ENCODE measurements around the gene MAPRE3. TPM values are rescaled to one million over a fixed set of nuclear protein-coding genes. Genes with fewer than 3 reads are reported as not detected.
A peak's percentile ranks its signal among the peaks of the same experiment; 100 is the strongest.
"Not testable (repeated sequence)": the region's sequence is repeated elsewhere in the genome, so short reads cannot be mapped to it uniquely, and the experiment has no call there.

Gene MAPRE3
- total RNA-seq (ENCODE audit: unreplicated experiment), result 4.1 TPM
- long read RNA-seq, partial matches to known transcripts, result 0 of 1 reads
- long read RNA-seq, other reads (novel, unspliced or antisense), result 1 of 1 reads

DNA sequence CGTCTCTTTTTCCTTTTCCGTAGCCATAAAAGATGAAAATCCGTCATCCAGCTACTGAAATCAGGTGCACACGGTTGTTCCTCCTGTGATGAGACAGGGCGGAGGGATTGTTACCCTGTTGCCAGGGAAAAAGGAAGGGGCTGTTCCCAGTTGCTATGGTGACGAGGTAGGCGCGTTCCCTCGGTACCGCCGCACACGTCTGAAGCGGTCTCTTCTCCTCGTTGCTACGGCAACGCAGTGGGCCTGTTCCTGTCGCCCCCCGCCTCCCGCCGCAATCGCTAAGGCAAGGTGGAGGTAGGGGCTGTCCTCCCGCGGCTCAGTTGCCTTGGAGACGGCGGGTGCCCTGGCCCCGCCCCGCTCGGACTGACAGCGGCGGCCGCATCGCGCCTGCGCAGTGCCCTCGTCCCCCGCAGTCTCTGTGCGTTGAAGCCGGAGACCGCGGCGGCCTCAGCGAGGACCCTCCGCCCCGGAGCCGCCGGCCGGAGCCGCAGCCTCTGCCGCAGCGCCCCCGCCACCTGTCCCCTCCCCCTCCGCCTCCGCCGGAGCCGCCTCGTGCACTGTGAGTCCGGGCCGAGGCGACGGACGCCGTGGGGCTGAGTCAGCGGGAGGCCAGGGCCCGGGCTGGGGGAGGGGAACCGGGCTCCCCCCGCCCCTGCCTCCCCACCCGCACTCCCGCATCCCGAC lies at the start of gene MAPRE3:
TSS of gene MAPRE3 (plus strand) at position 394 of the 684 bp plus-strand sequence. CDS start 51,582 bp downstream, outside the sequence.
- Mint-ChIP-seq H3K9me3 (ENCODE audit: unreplicated experiment) (no peaks in the 10 kb centered on the region), H3K4me1 (ENCODE audit: unreplicated experiment) (peaks cover 9% of the 10 kb centered on the region), H3K4me3 (ENCODE audit: unreplicated experiment) (peak within 1 kb of the TSS; percentile 91), H3K36me3 (ENCODE audit: low read depth, unreplicated experiment) (peaks cover 3% of the 10 kb centered on the region), H3K27ac (ENCODE audit: unreplicated experiment) (peak within 1 kb of the TSS; percentile 85), H3K27me3 (ENCODE audit: unreplicated experiment) (peaks cover 22% of the 10 kb centered on the region)
- TF ChIP-seq, protein P1, sequence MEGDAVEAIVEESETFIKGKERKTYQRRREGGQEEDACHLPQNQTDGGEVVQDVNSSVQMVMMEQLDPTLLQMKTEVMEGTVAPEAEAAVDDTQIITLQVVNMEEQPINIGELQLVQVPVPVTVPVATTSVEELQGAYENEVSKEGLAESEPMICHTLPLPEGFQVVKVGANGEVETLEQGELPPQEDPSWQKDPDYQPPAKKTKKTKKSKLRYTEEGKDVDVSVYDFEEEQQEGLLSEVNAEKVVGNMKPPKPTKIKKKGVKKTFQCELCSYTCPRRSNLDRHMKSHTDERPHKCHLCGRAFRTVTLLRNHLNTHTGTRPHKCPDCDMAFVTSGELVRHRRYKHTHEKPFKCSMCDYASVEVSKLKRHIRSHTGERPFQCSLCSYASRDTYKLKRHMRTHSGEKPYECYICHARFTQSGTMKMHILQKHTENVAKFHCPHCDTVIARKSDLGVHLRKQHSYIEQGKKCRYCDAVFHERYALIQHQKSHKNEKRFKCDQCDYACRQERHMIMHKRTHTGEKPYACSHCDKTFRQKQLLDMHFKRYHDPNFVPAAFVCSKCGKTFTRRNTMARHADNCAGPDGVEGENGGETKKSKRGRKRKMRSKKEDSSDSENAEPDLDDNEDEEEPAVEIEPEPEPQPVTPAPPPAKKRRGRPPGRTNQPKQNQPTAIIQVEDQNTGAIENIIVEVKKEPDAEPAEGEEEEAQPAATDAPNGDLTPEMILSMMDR (IDR thresholded peaks at IDR 0.05; ENCODE audit: unreplicated experiment), result no peak
- peak; percentile 90 for DNase-seq (ENCODE audit: low spot score)

DNA sequence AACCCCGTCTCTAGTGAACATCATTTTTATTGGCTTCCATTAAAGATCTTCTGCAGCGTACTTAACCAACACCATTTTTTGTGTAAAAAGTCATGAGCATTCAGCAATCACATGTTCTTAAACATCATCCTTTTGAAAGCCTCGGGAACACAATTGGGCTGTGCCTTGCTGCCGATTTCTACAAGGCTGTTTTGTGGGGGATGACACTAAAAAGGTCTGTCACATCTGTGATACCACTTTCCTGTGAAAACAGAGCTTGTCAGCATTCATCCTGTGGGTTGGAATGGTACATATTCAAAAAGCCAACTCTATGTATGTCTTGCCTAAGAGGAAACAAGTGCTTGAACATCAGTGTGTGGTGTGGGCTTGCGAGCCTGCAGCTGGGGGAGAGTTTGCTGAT lies 49.1 kb upstream of the MAPRE3 start:
- H3K4me1 Mint-ChIP-seq (ENCODE audit: unreplicated experiment), result peaks cover 8% of the 10 kb centered on the region
- H3K4me3 Mint-ChIP-seq (ENCODE audit: unreplicated experiment), result no peak overlapping the region
- no peaks in the 10 kb centered on the region for H3K27me3 Mint-ChIP-seq (ENCODE audit: unreplicated experiment)
- no peaks in the 10 kb centered on the region for H3K9me3 Mint-ChIP-seq (ENCODE audit: unreplicated experiment)
- H3K27ac Mint-ChIP-seq (ENCODE audit: unreplicated experiment), result no peak overlapping the region
- TF ChIP-seq, protein P1 (IDR thresholded peaks at IDR 0.05; ENCODE audit: unreplicated experiment), result no peak
- DNase-seq (ENCODE audit: low spot score), result no peak
- no peaks in the 10 kb centered on the region for H3K36me3 Mint-ChIP-seq (ENCODE audit: low read depth, unreplicated experiment)

DNA sequence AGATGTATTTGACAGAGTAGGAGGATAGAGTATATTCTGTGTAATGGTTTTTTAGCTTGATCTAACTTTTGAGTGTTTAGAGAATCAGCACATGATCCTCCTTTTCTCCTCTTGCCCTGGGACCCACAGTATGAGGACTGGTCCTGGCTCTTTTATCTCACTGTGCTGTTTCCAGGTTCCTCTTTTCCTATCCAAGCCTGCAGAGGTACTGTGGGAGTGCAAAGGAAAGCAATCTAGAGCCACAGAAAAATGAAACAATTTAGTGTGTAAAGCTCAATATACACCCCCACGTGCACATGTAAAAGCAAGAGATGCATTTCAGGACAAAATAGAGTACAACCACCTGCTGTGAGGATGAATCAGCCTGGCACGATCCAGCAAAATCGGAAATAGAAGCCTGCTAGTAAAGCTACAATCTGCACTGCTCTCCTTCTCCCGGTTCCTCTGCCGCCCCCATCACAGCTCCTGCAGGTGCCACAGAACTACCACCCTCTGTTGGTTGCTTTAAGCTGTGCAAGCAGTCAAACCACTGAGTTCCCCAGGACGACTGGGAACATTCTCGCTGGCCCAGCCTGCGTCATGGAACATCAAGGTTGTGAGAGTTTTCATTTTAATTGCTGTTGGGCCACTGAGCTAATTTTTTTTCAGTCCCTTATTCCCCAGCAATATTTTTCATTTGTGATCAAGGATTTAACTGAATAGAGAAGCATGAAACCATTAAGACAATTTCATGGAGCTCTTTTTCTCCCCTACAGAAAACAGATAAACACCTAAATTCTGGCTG lies 47.8 kb upstream of the MAPRE3 start:
- peaks cover 8% of the 10 kb centered on the region for H3K4me1 Mint-ChIP-seq (ENCODE audit: unreplicated experiment)
- no peaks in the 10 kb centered on the region for H3K27me3 Mint-ChIP-seq (ENCODE audit: unreplicated experiment)
- H3K27ac Mint-ChIP-seq (ENCODE audit: unreplicated experiment), result no peak overlapping the region
- TF ChIP-seq, protein P1 (IDR thresholded peaks at IDR 0.05; ENCODE audit: unreplicated experiment), result no peak
- DNase-seq (ENCODE audit: low spot score), result peak; percentile 68
- H3K36me3 Mint-ChIP-seq (ENCODE audit: low read depth, unreplicated experiment), result no peaks in the 10 kb centered on the region
- H3K9me3 Mint-ChIP-seq (ENCODE audit: unreplicated experiment), result no peaks in the 10 kb centered on the region
- H3K4me3 Mint-ChIP-seq (ENCODE audit: unreplicated experiment), result no peak overlapping the region

DNA sequence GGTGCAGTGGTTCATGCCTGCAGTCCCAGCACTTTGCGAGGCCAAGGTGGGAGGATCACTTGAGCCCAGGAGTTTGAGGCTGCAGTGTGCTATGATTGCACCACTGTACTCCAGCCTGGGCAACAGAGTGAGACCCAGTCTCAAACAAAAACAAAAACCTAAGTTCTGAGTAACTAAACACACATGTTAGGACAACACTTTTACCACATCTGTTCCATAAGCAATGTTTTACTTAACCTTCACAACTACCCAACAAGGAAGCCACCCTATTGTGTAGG lies 47.3 kb upstream of the MAPRE3 start:
- not testable (repeated sequence) for H3K36me3 Mint-ChIP-seq (ENCODE audit: low read depth, unreplicated experiment); H3K27ac Mint-ChIP-seq (ENCODE audit: unreplicated experiment); H3K4me1 Mint-ChIP-seq (ENCODE audit: unreplicated experiment); DNase-seq (ENCODE audit: low spot score); H3K9me3 Mint-ChIP-seq (ENCODE audit: unreplicated experiment); H3K4me3 Mint-ChIP-seq (ENCODE audit: unreplicated experiment); H3K27me3 Mint-ChIP-seq (ENCODE audit: unreplicated experiment)

DNA sequence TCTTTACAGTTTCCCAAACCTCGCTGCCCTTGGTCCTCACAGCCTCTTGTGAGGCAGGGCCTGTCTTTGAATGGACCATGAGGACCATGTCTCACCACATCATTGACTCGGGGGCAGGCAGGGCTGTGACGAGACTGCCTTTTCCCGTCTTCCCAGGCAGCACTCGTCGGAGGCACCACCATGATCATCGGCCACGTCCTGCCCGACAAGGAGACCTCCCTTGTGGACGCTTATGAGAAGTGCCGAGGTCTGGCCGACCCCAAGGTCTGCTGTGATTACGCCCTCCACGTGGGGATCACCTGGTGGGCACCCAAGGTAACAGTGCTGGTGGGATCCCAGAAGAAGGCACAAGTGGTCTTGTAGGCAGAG lies 45.7 kb upstream of the MAPRE3 start:
- Mint-ChIP-seq H3K4me1 (ENCODE audit: unreplicated experiment) (peaks cover 8% of the 10 kb centered on the region), H3K27me3 (ENCODE audit: unreplicated experiment) (no peaks in the 10 kb centered on the region), H3K4me3 (ENCODE audit: unreplicated experiment) (no peak overlapping the region), H3K36me3 (ENCODE audit: low read depth, unreplicated experiment) (no peaks in the 10 kb centered on the region), H3K27ac (ENCODE audit: unreplicated experiment) (no peak overlapping the region), H3K9me3 (ENCODE audit: unreplicated experiment) (no peaks in the 10 kb centered on the region)
- no peak for DNase-seq (ENCODE audit: low spot score)
- TF ChIP-seq, protein P1 (IDR thresholded peaks at IDR 0.05; ENCODE audit: unreplicated experiment), result no peak
